Measurements from ENCODE around the gene RETREG1. TPM values are rescaled to one million over a fixed set of nuclear protein-coding genes. Genes with fewer than 3 reads are reported as not detected.
A peak's percentile ranks its signal among the peaks of the same experiment; 100 is the strongest.

The RETREG1 gene
- polyA plus RNA-seq, 1 of the 3 experiments (the other 2 are of a cell fraction): 0.43 TPM

DNA sequence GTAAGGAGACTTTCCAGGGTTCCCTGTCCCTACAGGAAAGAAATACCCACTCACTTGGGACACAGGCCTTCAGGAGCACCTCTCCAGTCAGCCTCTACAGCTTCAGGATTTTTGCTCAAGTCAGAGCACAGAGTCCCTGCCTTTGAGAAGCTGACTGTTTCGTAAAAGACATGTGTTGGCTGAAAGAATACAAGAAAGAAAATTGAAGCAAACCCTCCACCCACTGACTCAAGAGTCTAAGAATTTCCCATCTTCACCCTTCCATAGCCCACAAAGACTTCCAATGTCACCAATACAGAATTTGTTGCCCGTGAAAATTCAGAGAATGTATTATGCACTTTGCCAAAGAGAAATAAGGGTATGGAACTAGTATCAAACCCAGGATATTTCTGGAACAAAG lies 98.2 kb downstream of the RETREG1 start:
- no peaks in the 10 kb centered on the region for H3K9me3 ChIP-seq
- no peaks in the 10 kb centered on the region for H3K9me2 ChIP-seq
- H3K4me2 ChIP-seq: no peak overlapping the region
- H3K4me3 ChIP-seq (ENCODE audit: low read depth in 2 of 2, low read length in 1 of 2): no peak overlapping the region
- H3K27ac ChIP-seq (ENCODE audit: low read depth in 2 of 2, low read length in 1 of 2): no peak overlapping the region
- DNase-seq: no peak
- H3K79me2 ChIP-seq (ENCODE audit: insufficient read depth): no peaks in the 10 kb centered on the region
- H3K9ac ChIP-seq: no peak overlapping the region
- TF ChIP-seq EZH2phosphoT487 (IDR thresholded peaks at IDR 0.05; ENCODE audit: borderline replicate concordance, low read depth) (no peak), MEF2A (IDR thresholded peaks at IDR 0.05; ENCODE audit: borderline replicate concordance, low read depth) (no peak), CHD2 (IDR thresholded peaks at IDR 0.05; ENCODE audit: low read length, partially characterized antibody) (no peak), FOXJ3 (CRISPR knock-in tag; IDR thresholded peaks at IDR 0.05) (no peak), GATA2 (CRISPR knock-in tag; IDR thresholded peaks at IDR 0.05) (no peak), FOSL2 (IDR thresholded peaks at IDR 0.05; ENCODE audit: borderline replicate concordance, low read depth) (no peak), GABPA (IDR thresholded peaks at IDR 0.05; ENCODE audit: low read depth) (no peak), ELF1 (IDR thresholded peaks at IDR 0.05) (no peak), MXI1 (IDR thresholded peaks at IDR 0.05; ENCODE audit: low read depth, low read length) (no peak), NRF1 (IDR thresholded peaks at IDR 0.05; ENCODE audit: low read depth, low read length) (no peak), RFX5 (IDR thresholded peaks at IDR 0.05; ENCODE audit: low read length) (no peak), JUND (IDR thresholded peaks at IDR 0.05) (no peak), YY1 (IDR thresholded peaks at IDR 0.05; ENCODE audit: low read depth) (no peak), SIN3A (IDR thresholded peaks at IDR 0.05; ENCODE audit: borderline replicate concordance, low read depth, low read length) (no peak)
- TF ChIP-seq, protein P1, sequence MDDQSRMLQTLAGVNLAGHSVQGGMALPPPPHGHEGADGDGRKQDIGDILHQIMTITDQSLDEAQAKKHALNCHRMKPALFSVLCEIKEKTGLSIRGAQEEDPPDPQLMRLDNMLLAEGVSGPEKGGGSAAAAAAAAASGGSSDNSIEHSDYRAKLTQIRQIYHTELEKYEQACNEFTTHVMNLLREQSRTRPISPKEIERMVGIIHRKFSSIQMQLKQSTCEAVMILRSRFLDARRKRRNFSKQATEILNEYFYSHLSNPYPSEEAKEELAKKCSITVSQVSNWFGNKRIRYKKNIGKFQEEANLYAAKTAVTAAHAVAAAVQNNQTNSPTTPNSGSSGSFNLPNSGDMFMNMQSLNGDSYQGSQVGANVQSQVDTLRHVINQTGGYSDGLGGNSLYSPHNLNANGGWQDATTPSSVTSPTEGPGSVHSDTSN (IDR thresholded peaks at IDR 0.05): no peak
- no peaks in the 10 kb centered on the region for H3F3A ChIP-seq (replicated peaks; ENCODE audit: insufficient read depth)
- ChIA-PET CTCF (no interaction called here), POLR2A (no interaction called here)
- 52% methylated on average over 2 of the region's 2 CpGs for WGBS (ENCODE audit: low lambda C conversion rate)
- H3K36me3 ChIP-seq (replicated peaks in 1 of 2; ENCODE audit: control insufficient read depth in 1 of 2, insufficient read depth in 2 of 2, low read length in 1 of 2): no peaks in the 10 kb centered on the region
- no peaks in the 10 kb centered on the region; the same call in 1 of the 2 replicates for H3K27me3 ChIP-seq (ENCODE audit: insufficient read depth)
- peaks cover 0 to 9% of the 10 kb centered on the region in 2 experiments; a peak in 1 of 4 replicates for H3K4me1 ChIP-seq (ENCODE audit: control insufficient read depth in 1 of 2, insufficient read depth in 2 of 2, low read depth in 1 of 2, low read length in 1 of 2)
- H2AFZ ChIP-seq (ENCODE audit: low read depth): 0 out of 2 replicates have a peak overlapping the region, but pooled peaks have one; percentile 13
- no peaks in the 10 kb centered on the region for H4K20me1 ChIP-seq (ENCODE audit: insufficient read depth)

DNA sequence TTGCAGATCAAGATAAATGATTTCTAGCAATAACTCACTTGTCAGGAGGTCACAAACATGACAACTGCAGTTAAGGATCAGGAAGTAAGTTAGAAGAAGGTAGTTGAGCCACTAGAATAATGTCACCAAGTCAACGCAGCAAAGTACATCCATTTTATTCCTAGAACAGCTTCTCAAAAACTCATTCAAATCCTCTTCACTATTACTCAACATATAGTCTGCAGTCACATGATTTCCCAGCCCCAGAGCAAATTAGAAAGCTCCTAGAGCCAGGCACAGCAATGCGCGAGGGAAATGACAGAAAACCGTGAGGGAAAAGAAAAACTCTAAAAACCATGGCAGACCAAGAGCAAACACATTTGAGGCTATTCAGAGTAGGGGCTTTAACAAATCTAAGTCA lies 101.3 kb downstream of the RETREG1 start:
- Histone ChIP-seq H4K20me1 (ENCODE audit: insufficient read depth) (no peaks in the 10 kb centered on the region), H3K9me2 (no peaks in the 10 kb centered on the region), H3K79me2 (ENCODE audit: insufficient read depth) (no peaks in the 10 kb centered on the region), H3K9me3 (no peaks in the 10 kb centered on the region), H3K36me3 (replicated peaks in 1 of 2; ENCODE audit: control insufficient read depth in 1 of 2, insufficient read depth in 2 of 2, low read length in 1 of 2) (no peaks in the 10 kb centered on the region), H3K4me1 (ENCODE audit: control insufficient read depth in 1 of 2, insufficient read depth in 2 of 2, low read depth in 1 of 2, low read length in 1 of 2) (peaks cover 0 to 9% of the 10 kb centered on the region in 2 experiments; a peak in 1 of 4 replicates), H3F3A (replicated peaks; ENCODE audit: insufficient read depth) (no peaks in the 10 kb centered on the region), H3K4me2 (no peak overlapping the region), H2AFZ (ENCODE audit: low read depth) (no peak overlapping the region), H3K27me3 (ENCODE audit: insufficient read depth) (no peaks in the 10 kb centered on the region; the same call in 1 of the 2 replicates), H3K4me3 (ENCODE audit: low read depth in 2 of 2, low read length in 1 of 2) (no peak overlapping the region), H3K27ac (ENCODE audit: low read depth in 2 of 2, low read length in 1 of 2) (no peak overlapping the region), H3K9ac (no peak overlapping the region)
- TF ChIP-seq EP300 (IDR thresholded peaks at IDR 0.05; ENCODE audit: borderline replicate concordance in 1 of 2, low read depth in 1 of 2, low read length in 1 of 2) (no peak), FOXJ3 (CRISPR knock-in tag; IDR thresholded peaks at IDR 0.05) (no peak), NRF1 (IDR thresholded peaks at IDR 0.05; ENCODE audit: low read depth, low read length) (no peak), GABPA (IDR thresholded peaks at IDR 0.05; ENCODE audit: low read depth) (no peak), EZH2phosphoT487 (IDR thresholded peaks at IDR 0.05; ENCODE audit: borderline replicate concordance, low read depth) (no peak), MXI1 (IDR thresholded peaks at IDR 0.05; ENCODE audit: low read depth, low read length) (no peak), CHD2 (IDR thresholded peaks at IDR 0.05; ENCODE audit: low read length, partially characterized antibody) (no peak)
- TF ChIP-seq, protein P1 (IDR thresholded peaks at IDR 0.05): no peak
- WGBS (ENCODE audit: low lambda C conversion rate): 68% methylated on average over 4 of the region's 4 CpGs
- no peak for DNase-seq
- CTCF ChIA-PET: no interaction called here
- POLR2A ChIA-PET: no interaction called here

All from SK-N-SH (cell line).